HFF-Myc (cell line): Measurements from ENCODE around the gene LGMN.
A peak's percentile ranks its signal among the peaks of the same experiment; 100 is the strongest.

Experiments
- DNase-seq: peaks from one replicate; pipeline ENCODE4 v3.0.0-alpha.2; 2011; ENCODE audit warnings: low read depth; ENCODE audit errors: extremely low read depth
- H3K4me3 ChIP-seq: replicated peaks from 2 replicates; pipeline ENCODE4 v1.5.1; 2011; ENCODE audit warnings: low read depth, mild to moderate bottlenecking, control low read depth, low read length
- TF ChIP-seq, protein P1 (sequence below): IDR thresholded peaks from 2 replicates; pipeline ENCODE4 v1.5.1; 2012; ENCODE audit warnings: mild to moderate bottlenecking, low read depth, low read length, control low read depth; ENCODE audit errors: missing control alignments

LGMN gene

DNA sequence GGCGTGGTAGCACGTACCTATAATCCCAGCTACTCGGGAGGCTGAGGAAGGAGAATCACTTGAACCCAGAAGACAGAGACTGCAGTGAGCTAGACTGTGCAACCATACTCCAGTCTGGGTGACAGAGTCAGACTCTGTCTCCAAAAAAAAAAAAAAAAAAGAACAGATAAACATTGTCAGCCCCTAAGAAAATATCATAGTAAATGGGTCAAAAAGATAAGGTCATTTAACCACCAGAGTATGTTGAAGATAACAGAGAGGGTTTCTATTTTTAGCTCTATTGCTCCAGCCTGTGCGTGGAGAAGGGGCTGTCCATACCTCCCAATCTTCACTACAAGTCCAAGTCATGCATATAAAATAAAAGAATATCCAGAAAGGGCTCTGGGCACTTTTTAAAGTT lies 15.4 kb downstream of the LGMN start:
- no peak for DNase-seq
- no peak overlapping the region for H3K4me3 ChIP-seq
- TF ChIP-seq, protein P1, sequence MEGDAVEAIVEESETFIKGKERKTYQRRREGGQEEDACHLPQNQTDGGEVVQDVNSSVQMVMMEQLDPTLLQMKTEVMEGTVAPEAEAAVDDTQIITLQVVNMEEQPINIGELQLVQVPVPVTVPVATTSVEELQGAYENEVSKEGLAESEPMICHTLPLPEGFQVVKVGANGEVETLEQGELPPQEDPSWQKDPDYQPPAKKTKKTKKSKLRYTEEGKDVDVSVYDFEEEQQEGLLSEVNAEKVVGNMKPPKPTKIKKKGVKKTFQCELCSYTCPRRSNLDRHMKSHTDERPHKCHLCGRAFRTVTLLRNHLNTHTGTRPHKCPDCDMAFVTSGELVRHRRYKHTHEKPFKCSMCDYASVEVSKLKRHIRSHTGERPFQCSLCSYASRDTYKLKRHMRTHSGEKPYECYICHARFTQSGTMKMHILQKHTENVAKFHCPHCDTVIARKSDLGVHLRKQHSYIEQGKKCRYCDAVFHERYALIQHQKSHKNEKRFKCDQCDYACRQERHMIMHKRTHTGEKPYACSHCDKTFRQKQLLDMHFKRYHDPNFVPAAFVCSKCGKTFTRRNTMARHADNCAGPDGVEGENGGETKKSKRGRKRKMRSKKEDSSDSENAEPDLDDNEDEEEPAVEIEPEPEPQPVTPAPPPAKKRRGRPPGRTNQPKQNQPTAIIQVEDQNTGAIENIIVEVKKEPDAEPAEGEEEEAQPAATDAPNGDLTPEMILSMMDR = no peak

DNA sequence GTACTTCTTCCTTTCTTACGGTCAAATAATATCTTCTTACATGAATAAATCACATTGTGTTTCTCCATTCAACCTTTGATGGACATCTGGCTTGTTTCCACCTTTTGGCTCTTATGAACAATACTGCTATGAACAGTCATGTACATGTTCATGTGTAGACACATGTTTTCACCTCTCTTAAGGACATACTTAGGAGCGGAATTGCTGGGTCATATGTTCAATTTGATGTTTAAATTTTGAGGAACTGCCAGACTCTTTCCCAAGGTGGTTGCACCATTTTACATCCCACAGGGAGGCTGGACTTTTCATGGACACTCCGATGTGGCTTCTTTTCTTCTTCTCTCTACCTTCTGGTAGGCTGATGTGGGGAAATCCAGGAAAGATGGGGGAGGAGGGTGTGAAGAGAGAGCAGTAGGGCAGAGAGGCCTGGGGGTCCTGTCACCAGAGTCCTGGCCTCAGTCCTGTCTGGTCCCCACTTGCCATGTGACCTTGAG lies 16.8 kb downstream of the LGMN start:
- H3K4me3 ChIP-seq = no peak overlapping the region
- no peak for DNase-seq
- TF ChIP-seq, protein P1 = no peak

DNA sequence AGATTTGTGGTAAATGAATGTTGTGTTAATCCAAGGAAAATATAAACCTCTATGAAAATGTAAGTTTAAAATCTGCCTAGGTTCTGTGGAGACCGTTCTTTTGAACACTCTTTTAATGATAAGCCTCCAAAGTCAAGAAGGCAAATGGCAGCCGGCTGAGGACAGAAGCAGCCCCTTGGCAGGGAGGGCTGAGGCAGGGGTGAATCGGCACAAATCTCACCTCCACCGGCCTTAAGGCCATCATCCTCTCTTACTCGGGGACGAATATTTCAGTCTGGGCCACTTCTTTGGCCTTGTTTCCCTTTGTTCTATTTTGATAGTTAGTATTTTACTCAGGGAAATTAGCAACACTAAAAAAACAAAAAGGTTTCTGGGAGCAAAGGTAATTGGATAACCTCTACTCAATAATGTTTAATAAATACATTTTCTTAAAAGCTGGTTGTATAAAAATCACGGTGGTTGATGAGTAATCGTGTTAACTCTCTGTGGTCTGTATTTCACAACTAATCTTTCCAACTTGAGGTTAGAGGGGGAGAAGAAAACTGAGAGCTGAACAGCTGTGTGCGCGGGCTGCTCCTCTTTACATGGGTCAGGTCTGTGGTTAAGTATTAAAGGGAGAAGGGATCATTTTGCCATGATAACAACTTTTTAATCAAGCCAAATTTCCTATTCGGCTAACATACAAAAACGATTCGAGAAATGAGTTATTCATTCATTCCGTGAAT lies 18.6 kb downstream of the LGMN start:
- TF ChIP-seq, protein P1 = no peak
- DNase-seq = peak; percentile 46
- H3K4me3 ChIP-seq = no peak overlapping the region

DNA sequence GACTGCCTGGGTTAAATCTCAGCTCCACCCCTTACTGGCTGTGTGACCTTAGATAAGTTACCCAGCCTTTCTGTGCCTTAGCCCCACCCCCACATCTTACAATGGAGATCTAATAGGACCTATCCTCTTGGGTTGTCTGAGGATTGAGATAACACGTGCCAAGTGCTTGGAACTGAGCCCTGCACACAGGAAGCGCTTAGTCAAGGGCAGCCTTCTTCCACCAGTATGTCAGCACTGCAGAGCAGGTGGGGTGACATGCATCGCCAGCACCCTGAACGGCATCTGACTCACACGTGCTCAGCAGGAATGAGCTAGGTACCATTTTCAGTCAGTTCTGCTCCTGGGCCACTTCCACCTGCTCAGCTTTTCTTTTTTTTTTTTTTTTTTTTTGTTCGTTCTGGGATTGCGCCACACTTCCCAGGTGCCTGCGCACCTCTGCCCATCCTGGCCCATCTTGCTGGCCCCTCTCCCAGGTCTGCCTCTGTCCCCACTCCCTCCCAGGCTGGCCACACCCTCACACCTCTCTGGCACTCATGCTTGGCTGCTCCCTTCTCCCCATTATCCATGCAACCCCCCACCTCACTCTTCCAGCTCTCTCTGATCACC lies 19.6 kb downstream of the LGMN start:
- peak; percentile 29 for DNase-seq
- H3K4me3 ChIP-seq = no peak overlapping the region
- TF ChIP-seq, protein P1 = no peak

DNA sequence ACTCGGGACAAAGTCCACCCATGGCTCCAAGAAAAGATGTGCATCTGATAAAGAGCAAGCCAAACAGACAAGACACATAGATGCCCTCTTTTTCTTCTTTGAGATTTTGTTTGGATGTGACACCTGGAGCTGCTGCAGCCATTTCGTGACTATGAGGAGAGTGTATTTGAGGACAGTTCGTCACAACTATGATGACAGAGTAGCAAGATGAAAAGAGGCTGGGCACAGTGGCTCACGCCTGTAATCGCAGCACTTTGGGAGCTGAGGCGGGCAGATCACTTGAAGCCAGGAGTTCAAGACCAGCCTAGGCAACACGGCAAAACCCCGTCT lies 21.5 kb downstream of the LGMN start:
- H3K4me3 ChIP-seq = no peak overlapping the region
- no peak for DNase-seq
- TF ChIP-seq, protein P1 = no peak

DNA sequence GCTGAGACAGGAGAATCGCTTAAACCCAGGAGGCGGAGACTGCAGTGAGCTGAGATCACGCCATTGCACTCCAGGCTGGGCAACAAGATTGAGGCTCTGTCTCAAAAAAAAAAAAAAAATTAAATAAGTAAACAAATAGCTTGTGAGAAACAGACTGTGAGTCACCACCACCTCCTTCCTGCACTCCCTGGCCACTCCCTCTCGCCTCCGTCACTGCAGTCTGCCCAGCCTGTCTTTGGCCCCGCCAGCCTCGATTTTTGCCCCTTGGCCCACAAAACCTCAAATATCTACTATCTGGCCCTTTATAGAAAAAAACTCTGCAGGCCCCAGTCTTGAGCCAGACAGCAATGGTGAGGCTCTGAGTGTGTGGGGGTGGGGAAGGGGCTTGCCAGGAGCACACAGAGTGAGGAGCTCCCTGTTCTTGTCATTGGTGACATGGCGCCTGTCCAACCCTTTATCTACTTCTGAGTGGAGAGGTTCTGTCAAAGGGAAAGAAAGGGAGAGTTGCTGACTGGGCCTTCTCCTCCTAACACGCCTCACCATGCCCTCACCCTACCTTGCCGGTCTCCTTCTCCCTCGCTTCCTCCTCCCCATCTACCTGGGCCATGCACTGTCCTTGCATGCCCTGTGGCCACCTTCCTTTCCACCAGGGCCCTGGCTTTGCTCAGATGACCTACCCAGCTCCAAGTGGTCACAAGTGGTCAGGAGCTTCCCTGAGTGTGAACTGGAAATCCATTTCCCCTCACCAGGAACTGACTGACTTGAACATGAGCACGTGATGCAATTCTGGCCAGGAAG lies 22.1 kb downstream of the LGMN start:
- DNase-seq = peak; percentile 77
- TF ChIP-seq, protein P1 = no peak
- H3K4me3 ChIP-seq = no peak overlapping the region
